ENCODE data around the gene DISP2. TPM values are rescaled to one million over a fixed set of nuclear protein-coding genes. Genes with fewer than 3 reads are reported as not detected.

The DISP2 gene
- total RNA-seq, 1 experiment from 2014 or later = 0.87 TPM

GRCh38 chr15:40323239-40323952, 34.6 kb upstream of the DISP2 start, which contains the start of gene INAFM2:
Gene INAFM2, plus strand, starts transcription at chr15:40323692. Its CDS starts 364 bp downstream, at chr15:40324056.
- H3K27me3 ChIP-seq (ENCODE audit: low read length) = no peaks in the 10 kb centered on the region
- H3K9me2 ChIP-seq (replicated peaks; ENCODE audit: low read length) = no peaks in the 10 kb centered on the region
- no peaks in the 10 kb centered on the region for H3K36me3 ChIP-seq (ENCODE audit: low read depth, low read length)
- H2AFZ ChIP-seq (ENCODE audit: low read length) = peak within 1 kb of the TSS; percentile 73
- intact Hi-C loops (cut with micrococcal nuclease) = no loop called here
- ATAC-seq = peak; percentile 79
- no TSS peak for BruUV-seq (replicated peaks)
- peak within 1 kb of the TSS; percentile 81 for H3K4me2 ChIP-seq (ENCODE audit: low read length)
- H3K9me3 ChIP-seq (ENCODE audit: low read length) = no peaks in the 10 kb centered on the region
- peaks cover 12% of the 10 kb centered on the region; the same call in 1 of the 2 replicates for H4K20me1 ChIP-seq (ENCODE audit: low read length)
- no peak within 1 kb of the TSS for H3K27ac ChIP-seq (ENCODE audit: low read length)
- no peaks in the 10 kb centered on the region for H3F3A ChIP-seq (ENCODE audit: low read length, unreplicated experiment)
- peak within 1 kb of the TSS; percentile 67 for H3K9ac ChIP-seq (ENCODE audit: low read length)
- H3K79me2 ChIP-seq (ENCODE audit: low read length) = peaks cover 23% of the 10 kb centered on the region
- peak; percentile 93 for DNase-seq
- H3K4me1 ChIP-seq (ENCODE audit: insufficient read depth, low read length) = peaks cover 14% of the 10 kb centered on the region
- ChIA-PET CTCF (interaction anchor here (0.6 to 1.4 kb wide), 6 partner anchors 15 to 98 kb away, joined by 3 to 7 read pairs (median 4); partner anchors contain the start of gene CCDC9B), POLR2A (ENCODE audit: unreplicated experiment) (interaction anchor here (0.6 kb wide), 1 partner anchor 20 kb away, joined by 3 read pairs; no protein-coding TSS in a partner anchor)
- H3K4me3 ChIP-seq (ENCODE audit: low read length) = peak within 1 kb of the TSS; percentile 84
- peak; percentile 50; the same call in 1 of the 2 replicates for TF ChIP-seq CTCF (conservative IDR thresholded peaks at IDR 0.05; ENCODE audit: low read depth, low read length)
- no peak for TF ChIP-seq EZH2 (IDR thresholded peaks at IDR 0.05; ENCODE audit: low read length, unreplicated experiment)

- H2AFZ ChIP-seq (ENCODE audit: low read length) = no peak overlapping the region
Observed at GRCh38 chr15:40323953-40324937, 33.8 kb upstream of the DISP2 start.

More at GRCh38 chr15:40323953-40324937, 33.8 kb upstream of the DISP2 start:
- Histone ChIP-seq H3K79me2 (ENCODE audit: low read length) (peaks cover 23% of the 10 kb centered on the region), H3K4me2 (ENCODE audit: low read length) (peak overlapping the region; percentile 81), H3K9me3 (ENCODE audit: low read length) (no peaks in the 10 kb centered on the region), H3K27ac (ENCODE audit: low read length) (no peak overlapping the region), H3K9me2 (replicated peaks; ENCODE audit: low read length) (no peaks in the 10 kb centered on the region), H3K4me1 (ENCODE audit: insufficient read depth, low read length) (peaks cover 14% of the 10 kb centered on the region), H3K27me3 (ENCODE audit: low read length) (no peaks in the 10 kb centered on the region), H3K4me3 (ENCODE audit: low read length) (peak overlapping the region; percentile 84), H3K9ac (ENCODE audit: low read length) (peak overlapping the region; percentile 67), H3K36me3 (ENCODE audit: low read depth, low read length) (no peaks in the 10 kb centered on the region), H4K20me1 (ENCODE audit: low read length) (peaks cover 12% of the 10 kb centered on the region; the same call in 1 of the 2 replicates), H3F3A (ENCODE audit: low read length, unreplicated experiment) (peaks cover under 1% of the 10 kb centered on the region)
- ChIA-PET CTCF (interaction anchor here (0.6 to 1.1 kb wide), 3 partner anchors 13 to 45 kb away, joined by 3 to 4 read pairs (median 3); no protein-coding TSS in a partner anchor), POLR2A (ENCODE audit: unreplicated experiment) (interaction anchor here (0.9 kb wide), 1 partner anchor 14 kb away, joined by 3 read pairs; no protein-coding TSS in a partner anchor)
- intact Hi-C loops (cut with micrococcal nuclease) = no loop called here
- TF ChIP-seq CTCF (conservative IDR thresholded peaks at IDR 0.05; ENCODE audit: low read depth, low read length) (no peak), EZH2 (IDR thresholded peaks at IDR 0.05; ENCODE audit: low read length, unreplicated experiment) (no peak), EZH2phosphoT487 (IDR thresholded peaks at IDR 0.05; ENCODE audit: borderline replicate concordance, low read length) (no peak)
- DNase-seq = no peak
- BruUV-seq (replicated peaks) = no TSS peak
- peak; percentile 3 for ATAC-seq
